ENCODE results near the gene CFAP299.

Gene CFAP299

GRCh38 chr4:80526697-80527096 lies 191.2 kb downstream of the CFAP299 start:
- no peak for DNase-seq
- ATAC-seq: no peak

- ATAC-seq: no peak
- no peak for DNase-seq
Observed at GRCh38 chr4:80529026-80529425, 193.5 kb downstream of the CFAP299 start.

DNA sequence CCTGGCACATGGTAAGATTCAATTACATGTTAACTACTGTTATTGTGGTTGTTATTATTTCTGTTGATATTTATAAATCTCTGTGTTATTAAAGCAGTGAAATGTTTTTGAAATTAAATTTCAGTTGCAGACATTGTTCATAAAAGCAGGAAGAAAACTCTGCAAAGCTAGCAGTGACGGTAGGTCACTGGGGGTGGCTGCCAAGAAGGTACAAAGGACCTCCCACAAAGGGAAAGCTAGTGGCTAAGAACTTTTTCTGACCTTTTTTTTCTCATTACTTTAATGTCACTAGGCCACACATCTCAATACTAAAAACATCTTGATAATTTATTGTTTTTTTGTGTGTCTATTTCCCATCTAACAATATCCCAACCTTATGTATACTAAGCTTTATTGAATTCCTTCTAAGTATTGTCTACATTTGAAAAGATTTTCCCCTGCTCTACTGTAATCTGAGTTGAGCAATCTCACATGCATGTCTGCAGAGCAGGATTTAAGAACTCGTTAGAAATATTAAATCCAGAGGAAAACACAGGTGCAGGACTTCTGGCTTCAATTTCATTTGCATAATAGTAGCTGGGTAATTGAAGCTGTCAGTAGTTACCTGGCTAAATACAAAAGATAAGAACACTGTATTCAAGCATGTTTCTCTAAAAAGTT lies 197.3 kb downstream of the CFAP299 start:
- DNase-seq (no peak), ATAC-seq (no peak)

DNA sequence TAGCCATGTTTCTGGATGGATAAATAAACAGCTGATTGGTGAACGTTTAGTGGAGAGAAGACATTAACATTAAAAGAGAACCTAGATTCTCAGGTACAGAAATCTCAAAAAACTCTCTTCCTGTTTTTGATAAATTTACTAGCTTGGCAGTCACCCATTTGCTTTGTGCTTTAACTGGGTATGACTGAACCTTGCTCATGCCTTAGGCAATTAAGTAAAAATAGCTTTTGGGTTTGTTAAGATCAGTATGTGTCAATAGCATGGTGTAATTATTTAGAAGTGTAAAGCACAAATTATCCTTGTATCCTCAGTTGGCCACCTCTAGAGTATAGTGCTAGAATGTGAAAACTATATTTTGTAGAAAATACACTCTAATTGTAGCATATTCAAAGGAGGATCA lies 200.0 kb downstream of the CFAP299 start:
- no peak for ATAC-seq
- no peak for DNase-seq

- DNase-seq (no peak), ATAC-seq (no peak)
Observed at GRCh38 chr4:80538276-80538926, 202.9 kb downstream of the CFAP299 start.

DNA sequence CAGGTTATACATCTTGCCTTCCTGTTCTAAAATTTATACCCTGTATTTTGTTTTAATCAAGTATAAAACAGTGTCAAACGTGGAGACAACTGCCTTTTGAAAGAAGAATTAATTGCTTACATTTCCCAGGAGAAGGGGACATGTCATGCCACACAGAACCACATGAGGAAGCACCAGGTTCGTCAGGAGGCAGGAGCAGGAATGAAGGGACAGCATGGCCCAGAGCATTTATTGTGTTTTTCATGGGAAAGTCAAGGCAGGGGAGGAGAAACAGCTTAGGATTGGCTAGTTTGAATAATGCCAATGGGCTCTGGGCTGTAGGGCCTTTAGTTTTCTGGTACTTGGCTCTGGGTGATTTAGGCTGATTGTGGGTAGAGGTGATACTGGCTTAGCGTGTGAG lies 203.7 kb downstream of the CFAP299 start:
- no peak for DNase-seq

GRCh38 chr4:80540349-80540748 lies 204.8 kb downstream of the CFAP299 start:
- DNase-seq (no peak), ATAC-seq (peak; percentile 3)

More for the DNA sequence above, 203.7 kb downstream of the CFAP299 start:
- no peak for ATAC-seq

- DNase-seq (no peak), ATAC-seq (peak; percentile 88)
Observed at GRCh38 chr4:80540785-80541469, 205.4 kb downstream of the CFAP299 start.

GRCh38 chr4:80542747-80543146 lies 207.2 kb downstream of the CFAP299 start:
- ATAC-seq (no peak), DNase-seq (no peak)

DNA sequence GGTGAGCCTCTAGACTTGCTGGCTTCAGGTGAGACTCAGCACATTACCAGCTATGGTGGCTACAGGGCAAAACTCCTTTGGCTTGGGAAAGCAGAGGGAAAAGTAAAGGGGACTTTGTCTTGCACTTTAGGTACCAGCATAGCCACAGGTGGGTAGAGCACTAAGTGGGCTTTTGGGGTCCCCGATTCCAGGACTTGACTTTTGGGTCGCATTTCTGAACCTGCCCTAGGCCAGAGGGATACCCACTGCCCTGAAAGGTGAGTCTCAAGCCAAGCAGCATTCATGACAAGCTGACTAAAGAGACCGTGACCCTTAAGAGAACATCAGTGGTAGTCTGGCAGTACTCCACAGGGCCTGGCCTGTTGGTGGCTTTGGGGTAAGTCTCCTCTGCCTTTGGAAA lies 224.8 kb downstream of the CFAP299 start:
- DNase-seq: no peak

DNA sequence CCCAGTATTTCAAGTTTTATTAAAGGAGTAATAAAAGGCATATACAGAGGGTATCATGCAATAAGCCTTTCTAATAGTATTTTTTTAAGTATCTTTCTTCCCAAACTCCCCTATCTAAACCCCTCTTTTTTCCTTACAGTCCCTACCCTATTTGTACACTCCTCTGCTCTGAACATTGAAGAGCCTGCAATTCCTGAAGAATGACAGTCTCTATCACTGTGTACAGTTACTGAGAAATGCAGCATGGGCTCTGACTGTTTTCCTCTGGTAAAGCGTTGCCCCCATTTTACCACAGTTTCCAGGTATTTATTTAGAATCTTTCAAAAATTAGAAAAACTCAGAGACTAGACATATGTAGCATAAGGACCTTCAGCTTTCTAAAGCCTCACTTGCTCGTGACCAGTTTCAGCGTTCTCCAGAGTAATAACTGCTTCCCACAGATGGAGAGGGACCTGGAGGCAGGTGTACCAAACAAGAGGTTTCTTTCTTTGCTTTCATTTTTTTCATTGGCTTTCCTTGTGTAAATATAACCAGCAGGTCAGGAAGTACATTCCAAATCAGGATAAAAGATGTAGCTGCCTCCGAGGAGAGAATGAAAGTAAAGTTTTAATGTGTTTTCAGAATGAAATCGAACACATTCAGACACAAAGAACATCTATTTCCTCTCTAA lies 230.8 kb downstream of the CFAP299 start:
- DNase-seq (no peak), ATAC-seq (no peak)

More for the DNA sequence above, 224.8 kb downstream of the CFAP299 start:
- ATAC-seq: no peak

GRCh38 chr4:80568891-80569290 lies 233.4 kb downstream of the CFAP299 start:
- ATAC-seq: no peak
- DNase-seq: no peak

GRCh38 chr4:80576796-80577195 lies 241.3 kb downstream of the CFAP299 start:
- ATAC-seq (no peak), DNase-seq (no peak)

- ATAC-seq: no peak
Observed at GRCh38 chr4:80578001-80578400, 242.5 kb downstream of the CFAP299 start.

DNA sequence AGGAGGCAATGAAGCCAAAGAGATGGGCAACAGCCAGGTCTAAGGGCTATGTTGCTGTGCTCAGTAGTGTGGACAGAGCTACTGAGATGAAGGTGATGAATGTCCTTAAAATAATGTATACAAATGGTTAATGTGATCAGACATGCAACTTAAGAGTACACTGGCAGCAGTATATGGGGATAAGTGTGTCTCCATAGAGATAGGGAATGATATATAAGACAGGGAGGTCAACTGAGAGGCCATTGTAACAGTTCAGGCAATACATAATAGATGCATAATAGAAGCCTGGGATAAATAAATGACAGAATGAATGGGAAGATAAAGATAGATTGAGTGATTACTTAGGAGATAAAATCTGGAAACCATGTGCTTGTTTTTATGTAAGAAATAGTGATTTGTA lies 250.0 kb downstream of the CFAP299 start:
- DNase-seq (no peak), ATAC-seq (no peak)

More at GRCh38 chr4:80578001-80578400, 242.5 kb downstream of the CFAP299 start:
- no peak for DNase-seq

- DNase-seq (no peak), ATAC-seq (no peak)
Observed at GRCh38 chr4:80586716-80587115, 251.2 kb downstream of the CFAP299 start.

DNA sequence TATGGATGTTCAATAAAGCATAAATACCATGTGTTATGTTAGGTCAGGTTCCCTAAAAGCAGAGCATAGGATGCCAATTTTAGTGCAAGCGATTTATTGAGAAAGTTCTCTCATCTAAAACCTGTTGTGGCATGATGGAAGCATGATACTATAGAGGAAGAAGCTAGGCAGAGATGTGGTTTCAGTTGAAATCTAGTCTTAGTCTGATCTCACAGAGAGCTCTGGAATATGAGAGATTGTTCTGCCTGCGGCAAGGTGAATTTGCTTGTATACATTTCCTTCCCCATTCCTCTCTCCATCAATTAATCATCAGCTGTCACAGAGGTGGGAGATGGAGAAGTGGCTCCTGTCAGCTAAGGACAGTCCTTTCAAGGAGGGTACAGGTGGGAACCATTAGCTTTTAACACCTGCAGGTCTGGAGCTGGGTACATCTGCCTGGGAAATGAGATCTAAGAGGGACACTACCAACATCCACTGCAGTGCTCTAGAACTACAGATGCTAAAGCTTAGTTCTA lies 252.4 kb downstream of the CFAP299 start:
- ATAC-seq (no peak), DNase-seq (no peak)

GRCh38 chr4:80592950-80593349 lies 257.4 kb downstream of the CFAP299 start:
- no peak for ATAC-seq

DNA sequence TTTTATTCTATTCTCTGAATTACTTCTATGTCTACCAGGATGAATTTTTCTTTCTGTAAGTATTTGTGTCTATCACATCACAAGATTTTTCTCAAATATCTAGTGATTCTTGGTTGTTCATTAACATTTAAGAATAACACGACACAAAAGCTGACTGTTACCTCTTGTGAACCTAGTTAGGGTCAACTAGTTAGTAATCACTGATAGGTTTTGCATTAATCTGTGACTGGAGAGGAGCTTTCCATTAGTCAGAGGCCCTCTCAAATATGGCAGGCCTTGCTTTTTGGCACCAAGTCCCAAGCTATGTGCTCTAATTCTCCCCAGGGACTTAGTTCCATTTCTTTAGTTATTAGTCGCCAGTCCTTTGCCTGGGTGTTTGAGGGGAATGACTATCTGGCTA lies 259.2 kb downstream of the CFAP299 start:
- no peak for ATAC-seq
- no peak for DNase-seq

More at GRCh38 chr4:80592950-80593349, 257.4 kb downstream of the CFAP299 start:
- no peak for DNase-seq

- DNase-seq (no peak), ATAC-seq (no peak)
Observed at GRCh38 chr4:80608281-80608980, 272.9 kb downstream of the CFAP299 start.

DNA sequence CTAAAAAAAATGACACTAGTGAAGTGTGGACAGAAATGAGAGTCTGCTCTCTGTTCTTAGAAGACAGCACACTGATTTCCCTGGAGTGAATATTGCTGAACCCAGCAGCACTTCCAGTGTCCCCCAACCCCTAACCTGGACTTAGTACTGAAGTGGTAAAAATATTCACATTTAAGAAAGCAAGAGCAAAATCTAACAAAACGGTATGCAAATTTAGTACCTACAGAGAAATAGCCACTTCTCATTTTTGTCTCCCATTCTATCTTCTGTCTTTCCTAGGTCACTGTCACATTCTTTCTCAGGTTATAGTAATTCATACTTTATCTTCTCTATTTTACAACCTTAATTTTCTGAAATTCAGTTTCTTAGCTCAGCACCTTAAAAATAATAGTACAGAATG lies 274.7 kb downstream of the CFAP299 start:
- DNase-seq (no peak), ATAC-seq (no peak)
